SH-SY5Y (cell line): ENCODE data around the gene SLITRK1.

ENCODE experiments used
- GATA2 ChIP-seq: IDR thresholded peaks from 2 replicates; pipeline ENCODE4 v1.6.1; 2011; ENCODE audit warnings: mild to moderate bottlenecking, low read depth, low read length
- GATA3 ChIP-seq: IDR thresholded peaks from 2 replicates; pipeline ENCODE4 v1.6.1; 2011; ENCODE audit warnings: low read depth, mild to moderate bottlenecking, low read length, moderate library complexity

DNA sequence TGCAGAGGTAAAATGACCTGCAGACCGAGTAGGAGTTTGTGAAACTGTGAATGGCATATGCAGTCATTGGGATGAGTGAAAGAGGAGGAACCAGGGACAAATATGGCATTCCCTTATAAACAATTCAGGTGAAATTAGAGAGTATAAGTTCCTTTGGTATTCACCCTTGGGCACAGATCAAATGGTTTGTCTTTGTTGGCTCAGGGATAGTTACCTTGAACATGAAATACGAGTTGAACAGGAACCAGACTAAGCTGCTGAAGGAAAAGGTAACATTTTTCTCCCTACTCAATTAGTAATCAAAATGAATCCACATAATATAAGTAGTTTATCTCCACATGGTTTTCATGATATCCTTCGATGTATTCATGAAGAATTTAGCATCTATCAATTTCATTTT is 50.5 kb downstream of the SLITRK1 start:
- TF ChIP-seq GATA2 (no peak), GATA3 (no peak)
